Measurements from ENCODE around the gene RIF1.

The RIF1 gene

GRCh38 chr2:151423760-151424159, 14.1 kb downstream of the RIF1 start:
- Histone ChIP-seq H3K9ac (ENCODE audit: low read length) (no peak overlapping the region), H3K4ac (ENCODE audit: low read depth, low read length) (no peak overlapping the region), H4K8ac (ENCODE audit: low read depth, low read length) (no peak overlapping the region), H3K36me3 (ENCODE audit: control insufficient read depth, insufficient read depth, low read length) (peaks cover 7% of the 10 kb centered on the region), H3K4me3 (ENCODE audit: low read length) (no peak overlapping the region), H3K23ac (ENCODE audit: low read length) (no peak overlapping the region), H3K27me3 (ENCODE audit: insufficient read depth, low read length, poor library complexity) (no peaks in the 10 kb centered on the region), H3K27ac (ENCODE audit: low read depth, low read length) (no peak overlapping the region), H2BK120ac (ENCODE audit: low read depth, low read length) (no peak overlapping the region), H4K5ac (ENCODE audit: low read length) (no peak overlapping the region), H3K56ac (ENCODE audit: low read length) (no peak overlapping the region), H3K79me1 (ENCODE audit: low read length) (peaks cover 6% of the 10 kb centered on the region), H2BK5ac (ENCODE audit: low read length) (no peak overlapping the region), H2BK15ac (replicated peaks; ENCODE audit: low read depth) (no peak overlapping the region), H3K18ac (ENCODE audit: low read length) (no peak overlapping the region), H3K4me1 (ENCODE audit: control insufficient read depth, low read depth, low read length) (no peaks in the 10 kb centered on the region), H3K4me2 (ENCODE audit: low read length) (no peak overlapping the region), H2AK5ac (ENCODE audit: low read length) (no peak overlapping the region), H3K79me2 (ENCODE audit: control insufficient read depth, insufficient read depth, low read length) (peaks cover 12% of the 10 kb centered on the region)
- no CpG with 5 or more reads among the region's 3 CpGs for whole genome bisulfite sequencing (ENCODE audit: extremely low coverage, insufficient coverage, low lambda C conversion rate)
- DNase-seq: no peak

DNA sequence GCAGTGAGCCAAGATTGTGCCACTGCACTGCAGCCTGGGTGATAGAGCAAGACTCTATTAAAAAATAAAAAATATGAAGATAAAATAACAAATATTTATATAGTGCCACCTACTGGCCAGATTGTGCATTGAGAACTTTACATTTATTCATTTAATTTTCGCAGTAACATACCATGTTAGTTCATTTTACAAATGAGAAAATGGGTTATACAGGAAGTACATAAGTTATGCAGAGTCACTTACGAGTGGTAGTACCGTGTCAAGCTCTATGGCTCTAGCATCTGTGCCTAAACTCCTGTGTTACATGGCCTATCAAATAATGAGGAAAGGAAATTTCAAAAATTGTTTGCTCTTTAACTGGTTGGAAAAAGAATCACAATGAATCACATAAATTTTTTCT, 27.9 kb downstream of the RIF1 start:
- no peak overlapping the region for H2BK5ac ChIP-seq (ENCODE audit: low read length)
- H3K27me3 ChIP-seq (ENCODE audit: insufficient read depth, low read length, poor library complexity): no peaks in the 10 kb centered on the region
- no peak overlapping the region for H3K4ac ChIP-seq (ENCODE audit: low read depth, low read length)
- no peak overlapping the region for H3K56ac ChIP-seq (ENCODE audit: low read length)
- no peak overlapping the region for H4K8ac ChIP-seq (ENCODE audit: low read depth, low read length)
- H3K4me2 ChIP-seq (ENCODE audit: low read length): no peak overlapping the region
- peak; percentile 4 for DNase-seq
- no peak overlapping the region for H2AK5ac ChIP-seq (ENCODE audit: low read length)
- H3K9ac ChIP-seq (ENCODE audit: low read length): no peak overlapping the region
- no peak overlapping the region for H3K18ac ChIP-seq (ENCODE audit: low read length)
- H3K79me2 ChIP-seq (ENCODE audit: control insufficient read depth, insufficient read depth, low read length): no peaks in the 10 kb centered on the region
- no peak overlapping the region for H4K5ac ChIP-seq (ENCODE audit: low read length)
- WGBS (ENCODE audit: extremely low coverage, insufficient coverage, low lambda C conversion rate): no CpG with 5 or more reads among the region's 3 CpGs
- H2BK120ac ChIP-seq (ENCODE audit: low read depth, low read length): no peak overlapping the region
- no peaks in the 10 kb centered on the region for H3K4me1 ChIP-seq (ENCODE audit: control insufficient read depth, low read depth, low read length)
- H2BK15ac ChIP-seq (replicated peaks; ENCODE audit: low read depth): no peak overlapping the region
- H3K36me3 ChIP-seq (ENCODE audit: control insufficient read depth, insufficient read depth, low read length): peaks cover 1% of the 10 kb centered on the region
- H3K4me3 ChIP-seq (ENCODE audit: low read length): no peak overlapping the region
- no peak overlapping the region for H3K27ac ChIP-seq (ENCODE audit: low read depth, low read length)
- H3K79me1 ChIP-seq (ENCODE audit: low read length): no peaks in the 10 kb centered on the region
- no peak overlapping the region for H3K23ac ChIP-seq (ENCODE audit: low read length)

DNA sequence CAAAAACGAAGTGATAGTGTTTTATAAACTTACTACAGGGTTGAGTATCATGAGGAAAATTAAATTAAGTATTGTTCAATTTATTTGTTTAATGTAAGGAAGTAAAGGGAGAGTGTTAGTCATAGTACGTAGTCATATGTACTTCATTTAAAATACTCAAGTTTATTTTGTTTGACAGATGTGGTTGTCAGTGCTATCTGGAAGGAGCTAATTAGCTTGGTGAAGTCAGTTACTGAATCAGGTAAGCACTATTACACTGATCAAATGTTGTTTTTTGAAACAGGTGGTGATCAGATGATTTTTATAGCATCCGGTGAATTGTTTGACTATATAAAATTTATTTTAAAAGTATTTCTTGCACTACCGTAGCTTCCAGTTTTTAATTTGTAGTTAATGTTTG, 28.8 kb downstream of the RIF1 start:
- Histone ChIP-seq H3K27me3 (ENCODE audit: insufficient read depth, low read length, poor library complexity) (no peaks in the 10 kb centered on the region), H3K4me2 (ENCODE audit: low read length) (no peak overlapping the region), H3K4me3 (ENCODE audit: low read length) (no peak overlapping the region), H3K23ac (ENCODE audit: low read length) (no peak overlapping the region), H3K4me1 (ENCODE audit: control insufficient read depth, low read depth, low read length) (no peaks in the 10 kb centered on the region), H3K18ac (ENCODE audit: low read length) (no peak overlapping the region), H3K79me2 (ENCODE audit: control insufficient read depth, insufficient read depth, low read length) (no peaks in the 10 kb centered on the region), H2AK5ac (ENCODE audit: low read length) (no peak overlapping the region), H3K56ac (ENCODE audit: low read length) (no peak overlapping the region), H3K79me1 (ENCODE audit: low read length) (no peaks in the 10 kb centered on the region), H2BK5ac (ENCODE audit: low read length) (no peak overlapping the region), H4K5ac (ENCODE audit: low read length) (no peak overlapping the region), H2BK120ac (ENCODE audit: low read depth, low read length) (no peak overlapping the region), H3K36me3 (ENCODE audit: control insufficient read depth, insufficient read depth, low read length) (peaks cover 1% of the 10 kb centered on the region), H3K9ac (ENCODE audit: low read length) (no peak overlapping the region), H4K8ac (ENCODE audit: low read depth, low read length) (no peak overlapping the region), H3K4ac (ENCODE audit: low read depth, low read length) (no peak overlapping the region), H2BK15ac (replicated peaks; ENCODE audit: low read depth) (no peak overlapping the region), H3K27ac (ENCODE audit: low read depth, low read length) (no peak overlapping the region)
- WGBS (ENCODE audit: extremely low coverage, insufficient coverage, low lambda C conversion rate): 100% methylated on average over 1 of the region's 4 CpGs
- DNase-seq: no peak

- H3K9ac ChIP-seq (ENCODE audit: low read length): no peak overlapping the region
Observed at GRCh38 chr2:151439127-151439526, 29.4 kb downstream of the RIF1 start.

DNA sequence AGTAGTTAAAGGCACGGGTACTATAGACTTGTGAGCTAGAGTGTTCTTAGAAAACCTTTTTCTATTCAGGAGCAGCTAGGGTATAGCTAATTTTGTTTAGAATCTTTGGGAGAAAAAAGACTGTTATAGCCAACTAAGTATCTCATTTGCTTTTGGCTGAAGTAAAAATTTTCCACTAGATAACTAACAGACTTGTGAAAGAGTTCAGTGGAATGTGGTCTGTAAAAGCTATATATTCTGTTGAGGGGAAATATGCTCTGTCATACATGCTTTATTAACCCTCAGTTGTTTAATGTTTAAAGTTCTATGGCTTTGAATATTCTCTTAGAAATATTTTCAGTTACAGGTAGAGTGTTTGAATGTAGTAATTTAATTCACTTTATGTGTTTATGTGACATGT, 49.7 kb downstream of the RIF1 start:
- H3K9ac ChIP-seq (ENCODE audit: low read length): no peak overlapping the region
- no peak overlapping the region for H2BK120ac ChIP-seq (ENCODE audit: low read depth, low read length)
- no CpG with 5 or more reads among the region's 1 CpG for WGBS (ENCODE audit: extremely low coverage, insufficient coverage, low lambda C conversion rate)
- no peak overlapping the region for H3K56ac ChIP-seq (ENCODE audit: low read length)
- H3K4ac ChIP-seq (ENCODE audit: low read depth, low read length): no peak overlapping the region
- no peaks in the 10 kb centered on the region for H3K79me1 ChIP-seq (ENCODE audit: low read length)
- H2BK5ac ChIP-seq (ENCODE audit: low read length): no peak overlapping the region
- H3K27me3 ChIP-seq (ENCODE audit: insufficient read depth, low read length, poor library complexity): no peaks in the 10 kb centered on the region
- no peak overlapping the region for H3K18ac ChIP-seq (ENCODE audit: low read length)
- H3K23ac ChIP-seq (ENCODE audit: low read length): no peak overlapping the region
- no peaks in the 10 kb centered on the region for H3K4me1 ChIP-seq (ENCODE audit: control insufficient read depth, low read depth, low read length)
- DNase-seq: no peak
- no peak overlapping the region for H2AK5ac ChIP-seq (ENCODE audit: low read length)
- no peak overlapping the region for H2BK15ac ChIP-seq (replicated peaks; ENCODE audit: low read depth)
- no peak overlapping the region for H4K8ac ChIP-seq (ENCODE audit: low read depth, low read length)
- no peak overlapping the region for H4K5ac ChIP-seq (ENCODE audit: low read length)
- H3K4me2 ChIP-seq (ENCODE audit: low read length): no peak overlapping the region
- peaks cover 5% of the 10 kb centered on the region for H3K36me3 ChIP-seq (ENCODE audit: control insufficient read depth, insufficient read depth, low read length)
- H3K79me2 ChIP-seq (ENCODE audit: control insufficient read depth, insufficient read depth, low read length): no peaks in the 10 kb centered on the region
- H3K4me3 ChIP-seq (ENCODE audit: low read length): no peak overlapping the region
- H3K27ac ChIP-seq (ENCODE audit: low read depth, low read length): no peak overlapping the region

More at GRCh38 chr2:151439127-151439526, 29.4 kb downstream of the RIF1 start:
- no CpG with 5 or more reads among the region's 13 CpGs for WGBS (ENCODE audit: extremely low coverage, insufficient coverage, low lambda C conversion rate)
- Histone ChIP-seq H3K56ac (ENCODE audit: low read length) (no peak overlapping the region), H2BK5ac (ENCODE audit: low read length) (no peak overlapping the region), H4K8ac (ENCODE audit: low read depth, low read length) (no peak overlapping the region), H4K5ac (ENCODE audit: low read length) (no peak overlapping the region), H3K27me3 (ENCODE audit: insufficient read depth, low read length, poor library complexity) (no peaks in the 10 kb centered on the region), H3K4me3 (ENCODE audit: low read length) (no peak overlapping the region), H2AK5ac (ENCODE audit: low read length) (no peak overlapping the region), H3K27ac (ENCODE audit: low read depth, low read length) (no peak overlapping the region), H3K36me3 (ENCODE audit: control insufficient read depth, insufficient read depth, low read length) (peaks cover 1% of the 10 kb centered on the region), H2BK120ac (ENCODE audit: low read depth, low read length) (no peak overlapping the region), H2BK15ac (replicated peaks; ENCODE audit: low read depth) (no peak overlapping the region), H3K4me1 (ENCODE audit: control insufficient read depth, low read depth, low read length) (no peaks in the 10 kb centered on the region), H3K23ac (ENCODE audit: low read length) (no peak overlapping the region), H3K79me1 (ENCODE audit: low read length) (no peaks in the 10 kb centered on the region), H3K18ac (ENCODE audit: low read length) (no peak overlapping the region), H3K4ac (ENCODE audit: low read depth, low read length) (no peak overlapping the region), H3K79me2 (ENCODE audit: control insufficient read depth, insufficient read depth, low read length) (no peaks in the 10 kb centered on the region), H3K4me2 (ENCODE audit: low read length) (no peak overlapping the region)
- no peak for DNase-seq

GRCh38 chr2:151465771-151466170, 56.1 kb downstream of the RIF1 start:
- peaks cover 5% of the 10 kb centered on the region for H3K36me3 ChIP-seq (ENCODE audit: control insufficient read depth, insufficient read depth, low read length)
- no CpG with 5 or more reads among the region's 3 CpGs for WGBS (ENCODE audit: extremely low coverage, insufficient coverage, low lambda C conversion rate)
- no peaks in the 10 kb centered on the region for H3K27me3 ChIP-seq (ENCODE audit: insufficient read depth, low read length, poor library complexity)

More at GRCh38 chr2:151465771-151466170, 56.1 kb downstream of the RIF1 start:
- Histone ChIP-seq H3K9ac (ENCODE audit: low read length) (no peak overlapping the region), H3K79me1 (ENCODE audit: low read length) (no peaks in the 10 kb centered on the region), H3K4me1 (ENCODE audit: control insufficient read depth, low read depth, low read length) (no peaks in the 10 kb centered on the region), H2BK15ac (replicated peaks; ENCODE audit: low read depth) (no peak overlapping the region), H2BK5ac (ENCODE audit: low read length) (no peak overlapping the region), H4K5ac (ENCODE audit: low read length) (no peak overlapping the region), H3K56ac (ENCODE audit: low read length) (no peak overlapping the region), H3K27ac (ENCODE audit: low read depth, low read length) (no peak overlapping the region), H2BK120ac (ENCODE audit: low read depth, low read length) (no peak overlapping the region), H2AK5ac (ENCODE audit: low read length) (no peak overlapping the region), H3K18ac (ENCODE audit: low read length) (no peak overlapping the region), H3K4ac (ENCODE audit: low read depth, low read length) (no peak overlapping the region), H4K8ac (ENCODE audit: low read depth, low read length) (no peak overlapping the region), H3K79me2 (ENCODE audit: control insufficient read depth, insufficient read depth, low read length) (no peaks in the 10 kb centered on the region), H3K4me3 (ENCODE audit: low read length) (no peak overlapping the region), H3K23ac (ENCODE audit: low read length) (no peak overlapping the region), H3K4me2 (ENCODE audit: low read length) (no peak overlapping the region)
- DNase-seq: no peak

All from mesendoderm (in vitro differentiated cells).